Liver (tissue), 3 donors: ENCODE data around the gene DDR2.

Experiments used
- FOXA1 ChIP-seq: IDR thresholded peaks from 2 replicates; pipeline ENCODE4 v1.6.1; 2016; ENCODE audit warnings: antibody characterized with exemption
- HNF4A ChIP-seq, 2 donors: conservative IDR thresholded peaks; 2 replicates each; pipeline ENCODE4 v1.6.1; 2016; ENCODE audit warnings: antibody characterized with exemption in 2 of 2, mild to moderate bottlenecking in 2 of 2
- HNF4G ChIP-seq: IDR thresholded peaks from 2 replicates; pipeline ENCODE4 v1.6.1; 2016; ENCODE audit warnings: antibody characterized with exemption
- NR2F2 ChIP-seq: IDR thresholded peaks from 2 replicates; pipeline ENCODE4 v1.6.1; 2016; ENCODE audit warnings: antibody characterized with exemption
- RAD21 ChIP-seq, 2 donors: IDR thresholded peaks; 2 replicates each; pipeline ENCODE4 v1.6.1; 2016; ENCODE audit warnings: antibody characterized with exemption in 2 of 2, mild to moderate bottlenecking in 2 of 2
- RXRA ChIP-seq, 2 donors: IDR thresholded peaks; 2 replicates each; pipeline ENCODE4 v1.6.1; 2017 to 2018; ENCODE audit warnings: antibody characterized with exemption in 2 of 2, mild to moderate bottlenecking in 1 of 2
- SP1 ChIP-seq: IDR thresholded peaks from 2 replicates; pipeline ENCODE4 v1.6.1; 2018; ENCODE audit warnings: antibody characterized with exemption, mild to moderate bottlenecking
- TAF1 ChIP-seq: conservative IDR thresholded peaks from 2 replicates; pipeline ENCODE4 v1.6.1; 2016; ENCODE audit warnings: antibody characterized with exemption, mild to moderate bottlenecking
- YY1 ChIP-seq: IDR thresholded peaks from 2 replicates; pipeline ENCODE4 v1.6.1; 2016; ENCODE audit warnings: antibody characterized with exemption, mild to moderate bottlenecking
- TF ChIP-seq, protein P1 (sequence below): fragments of 150-350 bp; IDR thresholded peaks from 2 replicates; pipeline ENCODE4 v1.5.1; 2017; ENCODE audit warnings: improper control_type of control experiment, low read depth, low read length; ENCODE audit not compliant: missing input control
- TF ChIP-seq, protein P2 (sequence below): IDR thresholded peaks from 2 replicates; pipeline ENCODE4 v1.6.1; 2016; ENCODE audit warnings: antibody characterized with exemption
- TF ChIP-seq, protein P3 (sequence below): IDR thresholded peaks from 2 replicates; pipeline ENCODE4 v1.6.1; 2016; ENCODE audit warnings: antibody characterized with exemption
- TF ChIP-seq, protein P4 (sequence below): IDR thresholded peaks from 2 replicates; pipeline ENCODE4 v1.6.1; 2016; ENCODE audit warnings: antibody characterized with exemption
- donor health status: healthy.
- donor health status: healthy.

DNA sequence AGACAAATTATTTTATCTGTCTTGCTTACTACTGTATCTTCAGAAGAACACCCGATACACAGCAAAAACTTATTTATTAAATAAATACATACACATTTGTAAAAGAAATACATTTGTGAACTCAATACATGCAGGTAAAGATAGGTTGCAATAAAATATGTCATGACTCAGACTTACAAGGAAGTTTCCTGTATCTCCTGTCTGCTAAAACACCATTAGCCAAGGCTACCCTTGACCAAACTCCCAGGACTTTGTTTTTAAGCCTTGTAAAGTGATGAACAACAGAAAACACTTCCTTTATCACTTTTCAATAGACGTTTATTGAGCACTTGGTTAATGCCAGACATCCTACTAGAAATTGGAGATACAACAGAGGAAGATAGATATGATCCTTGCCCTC is 101.8 kb downstream of the DDR2 start:
- TF ChIP-seq, protein P1, sequence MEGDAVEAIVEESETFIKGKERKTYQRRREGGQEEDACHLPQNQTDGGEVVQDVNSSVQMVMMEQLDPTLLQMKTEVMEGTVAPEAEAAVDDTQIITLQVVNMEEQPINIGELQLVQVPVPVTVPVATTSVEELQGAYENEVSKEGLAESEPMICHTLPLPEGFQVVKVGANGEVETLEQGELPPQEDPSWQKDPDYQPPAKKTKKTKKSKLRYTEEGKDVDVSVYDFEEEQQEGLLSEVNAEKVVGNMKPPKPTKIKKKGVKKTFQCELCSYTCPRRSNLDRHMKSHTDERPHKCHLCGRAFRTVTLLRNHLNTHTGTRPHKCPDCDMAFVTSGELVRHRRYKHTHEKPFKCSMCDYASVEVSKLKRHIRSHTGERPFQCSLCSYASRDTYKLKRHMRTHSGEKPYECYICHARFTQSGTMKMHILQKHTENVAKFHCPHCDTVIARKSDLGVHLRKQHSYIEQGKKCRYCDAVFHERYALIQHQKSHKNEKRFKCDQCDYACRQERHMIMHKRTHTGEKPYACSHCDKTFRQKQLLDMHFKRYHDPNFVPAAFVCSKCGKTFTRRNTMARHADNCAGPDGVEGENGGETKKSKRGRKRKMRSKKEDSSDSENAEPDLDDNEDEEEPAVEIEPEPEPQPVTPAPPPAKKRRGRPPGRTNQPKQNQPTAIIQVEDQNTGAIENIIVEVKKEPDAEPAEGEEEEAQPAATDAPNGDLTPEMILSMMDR = no peak
- TF ChIP-seq TAF1 (no peak), RAD21 (IDR thresholded peaks at IDR 0.05) (no peak), HNF4A (conservative IDR thresholded peaks at IDR 0.05) (no peak), HNF4G (no peak), FOXA1 (no peak), RXRA (IDR thresholded peaks at IDR 0.05) (no peak), YY1 (no peak), NR2F2 (no peak), SP1 (no peak)
- TF ChIP-seq, protein P2, sequence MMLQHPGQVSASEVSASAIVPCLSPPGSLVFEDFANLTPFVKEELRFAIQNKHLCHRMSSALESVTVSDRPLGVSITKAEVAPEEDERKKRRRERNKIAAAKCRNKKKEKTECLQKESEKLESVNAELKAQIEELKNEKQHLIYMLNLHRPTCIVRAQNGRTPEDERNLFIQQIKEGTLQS = no peak
- TF ChIP-seq, protein P3, sequence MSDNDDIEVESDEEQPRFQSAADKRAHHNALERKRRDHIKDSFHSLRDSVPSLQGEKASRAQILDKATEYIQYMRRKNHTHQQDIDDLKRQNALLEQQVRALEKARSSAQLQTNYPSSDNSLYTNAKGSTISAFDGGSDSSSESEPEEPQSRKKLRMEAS = no peak
- TF ChIP-seq, protein P4, sequence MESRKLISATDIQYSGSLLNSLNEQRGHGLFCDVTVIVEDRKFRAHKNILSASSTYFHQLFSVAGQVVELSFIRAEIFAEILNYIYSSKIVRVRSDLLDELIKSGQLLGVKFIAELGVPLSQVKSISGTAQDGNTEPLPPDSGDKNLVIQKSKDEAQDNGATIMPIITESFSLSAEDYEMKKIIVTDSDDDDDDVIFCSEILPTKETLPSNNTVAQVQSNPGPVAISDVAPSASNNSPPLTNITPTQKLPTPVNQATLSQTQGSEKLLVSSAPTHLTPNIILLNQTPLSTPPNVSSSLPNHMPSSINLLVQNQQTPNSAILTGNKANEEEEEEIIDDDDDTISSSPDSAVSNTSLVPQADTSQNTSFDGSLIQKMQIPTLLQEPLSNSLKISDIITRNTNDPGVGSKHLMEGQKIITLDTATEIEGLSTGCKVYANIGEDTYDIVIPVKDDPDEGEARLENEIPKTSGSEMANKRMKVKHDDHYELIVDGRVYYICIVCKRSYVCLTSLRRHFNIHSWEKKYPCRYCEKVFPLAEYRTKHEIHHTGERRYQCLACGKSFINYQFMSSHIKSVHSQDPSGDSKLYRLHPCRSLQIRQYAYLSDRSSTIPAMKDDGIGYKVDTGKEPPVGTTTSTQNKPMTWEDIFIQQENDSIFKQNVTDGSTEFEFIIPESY = no peak
